Neural cell (in vitro differentiated cells): ENCODE measurements around the gene CAPN8. TPM values are rescaled to one million over a fixed set of nuclear protein-coding genes. Genes with fewer than 3 reads are reported as not detected.

Experiments used
- H2AFZ ChIP-seq: fragments of 200-600, 300-800 bp; sonication (generic), shearing (Covaris generic); 2 replicates; pipeline ENCODE4 v1.6.0; 2014; ENCODE audit warnings: low read depth, mild to moderate bottlenecking, antibody characterized with exemption, low read length, moderate library complexity
- H3F3A ChIP-seq: fragments of 200-600 bp; shearing (Covaris generic); 2 replicates; pipeline ENCODE4 v1.6.1; 2016; ENCODE audit warnings: mild to moderate bottlenecking, moderate library complexity, mixed read lengths, antibody characterized with exemption, low read length; ENCODE audit not compliant: insufficient read depth, poor library complexity, severe bottlenecking
- H3K27ac ChIP-seq: fragments of 200-600, 300-800 bp; sonication (generic), shearing (Covaris generic); 2 replicates; pipeline ENCODE4 v1.5.1; 2014; ENCODE audit warnings: mild to moderate bottlenecking, low read length, moderate library complexity
- H3K27me3 ChIP-seq: fragments of 300-800, 200-600 bp; sonication (generic), shearing (Covaris generic); 2 replicates; pipeline ENCODE4 v1.6.0; 2014; ENCODE audit warnings: mild to moderate bottlenecking, low read depth, low read length, moderate library complexity; ENCODE audit not compliant: insufficient read depth
- H3K36me3 ChIP-seq: fragments of 300-800, 200-600 bp; sonication (generic), shearing (Covaris generic); 2 replicates; pipeline ENCODE4 v1.5.1; 2014; ENCODE audit warnings: mild to moderate bottlenecking, antibody characterized with exemption, low read length, moderate library complexity; ENCODE audit not compliant: insufficient read depth
- H3K4me2 ChIP-seq: fragments of 300-800, 200-600 bp; sonication (generic), shearing (Covaris generic); 2 replicates; pipeline ENCODE4 v1.6.0; 2014; ENCODE audit warnings: mild to moderate bottlenecking, low read length
- H3K4me3 ChIP-seq: fragments of 300-800, 200-600 bp; sonication (generic), shearing (Covaris generic); 2 replicates; pipeline ENCODE4 v1.5.1; 2014; ENCODE audit warnings: mild to moderate bottlenecking, low read length, moderate library complexity
- H3K79me2 ChIP-seq: fragments of 200-600 bp; shearing (Covaris generic); replicated peaks from 2 replicates; pipeline ENCODE4 v1.6.0; 2014; ENCODE audit warnings: mild to moderate bottlenecking, low read length, moderate library complexity; ENCODE audit not compliant: insufficient read depth
- H3K9ac ChIP-seq: fragments of 300-800, 200-600 bp; sonication (generic), shearing (Covaris generic); 2 replicates; pipeline ENCODE4 v1.6.1; 2016; ENCODE audit warnings: mild to moderate bottlenecking, low read length, mixed read lengths
- H3K9me2 ChIP-seq: fragments of 200-600 bp; shearing (Covaris generic); 2 replicates; pipeline ENCODE4 v1.6.1; 2016; ENCODE audit warnings: mild to moderate bottlenecking, low read length, mixed read lengths; ENCODE audit not compliant: insufficient read depth
- H3K9me3 ChIP-seq: fragments of 200-600, 300-800 bp; sonication (generic), shearing (Covaris generic); 2 replicates; pipeline ENCODE4 v1.6.1; 2016; ENCODE audit warnings: mild to moderate bottlenecking, mixed run types, low read length, moderate library complexity, mixed read lengths
- H4K20me1 ChIP-seq: fragments of 200-600 bp; shearing (Covaris generic); 2 replicates; pipeline ENCODE4 v1.6.1; 2016; ENCODE audit warnings: mild to moderate bottlenecking, mixed run types; ENCODE audit not compliant: insufficient read depth
- EP300 ChIP-seq: fragments of 450-650 bp; conservative IDR thresholded peaks from 2 replicates; pipeline ENCODE4 v1.6.1; 2014; ENCODE audit warnings: antibody characterized with exemption, mild to moderate bottlenecking, moderate library complexity; ENCODE audit not compliant: poor library complexity, severe bottlenecking
- EZH2 ChIP-seq: fragments of 200-600, 300-800 bp; shearing (Covaris generic), sonication (generic); IDR thresholded peaks from 2 replicates; pipeline ENCODE4 v1.6.1; 2014; ENCODE audit warnings: antibody characterized with exemption, low read length, borderline replicate concordance, mild to moderate bottlenecking; ENCODE audit not compliant: insufficient read depth, poor library complexity, severe bottlenecking
- MXI1 ChIP-seq: fragments of 450-650 bp; conservative IDR thresholded peaks from 2 replicates; pipeline ENCODE4 v1.6.1; 2014; ENCODE audit warnings: antibody characterized with exemption, mild to moderate bottlenecking; ENCODE audit not compliant: poor library complexity, severe bottlenecking
- POLR2AphosphoS5 ChIP-seq: IDR thresholded peaks from 2 replicates; pipeline ENCODE4 v1.6.1; 2012
- RAD21 ChIP-seq: fragments of 450-650 bp; conservative IDR thresholded peaks from 2 replicates; pipeline ENCODE4 v1.6.1; 2014; ENCODE audit warnings: antibody characterized with exemption, mild to moderate bottlenecking, moderate library complexity
- SMC3 ChIP-seq: fragments of 450-650 bp; conservative IDR thresholded peaks from 2 replicates; pipeline ENCODE4 v1.6.1; 2014; ENCODE audit warnings: antibody characterized with exemption, mild to moderate bottlenecking, moderate library complexity; ENCODE audit not compliant: poor library complexity
- TAF1 ChIP-seq: IDR thresholded peaks from 2 replicates; pipeline ENCODE4 v1.6.1; 2012; ENCODE audit warnings: low read depth
- polyA plus RNA-seq: library from polyadenylated mRNA; depleted of rRNA; stranded (reverse); fragments of >200 nt; gene quantifications from 2 replicates; pipeline ENCODE4 v1.2.3, GENCODE V29; 2014
- TF ChIP-seq, protein P1 (sequence below): IDR thresholded peaks from 2 replicates; pipeline ENCODE4 v1.6.1; 2012; ENCODE audit warnings: borderline replicate concordance
- TF ChIP-seq, protein P2 (sequence below): fragments of 450-650 bp; IDR thresholded peaks from 2 replicates; pipeline ENCODE4 v1.5.1; 2014; ENCODE audit warnings: antibody characterized with exemption, mild to moderate bottlenecking, moderate library complexity; ENCODE audit not compliant: poor library complexity, severe bottlenecking

CAPN8 gene
- polyA plus RNA-seq, 1 donor from 2014 or later: not detected

- no peaks in the 10 kb centered on the region for H3F3A ChIP-seq
- TF ChIP-seq EZH2 (no peak), SMC3 (no peak), MXI1 (no peak), RAD21 (no peak), TAF1 (no peak), POLR2AphosphoS5 (no peak), EP300 (no peak)
- TF ChIP-seq, protein P1, sequence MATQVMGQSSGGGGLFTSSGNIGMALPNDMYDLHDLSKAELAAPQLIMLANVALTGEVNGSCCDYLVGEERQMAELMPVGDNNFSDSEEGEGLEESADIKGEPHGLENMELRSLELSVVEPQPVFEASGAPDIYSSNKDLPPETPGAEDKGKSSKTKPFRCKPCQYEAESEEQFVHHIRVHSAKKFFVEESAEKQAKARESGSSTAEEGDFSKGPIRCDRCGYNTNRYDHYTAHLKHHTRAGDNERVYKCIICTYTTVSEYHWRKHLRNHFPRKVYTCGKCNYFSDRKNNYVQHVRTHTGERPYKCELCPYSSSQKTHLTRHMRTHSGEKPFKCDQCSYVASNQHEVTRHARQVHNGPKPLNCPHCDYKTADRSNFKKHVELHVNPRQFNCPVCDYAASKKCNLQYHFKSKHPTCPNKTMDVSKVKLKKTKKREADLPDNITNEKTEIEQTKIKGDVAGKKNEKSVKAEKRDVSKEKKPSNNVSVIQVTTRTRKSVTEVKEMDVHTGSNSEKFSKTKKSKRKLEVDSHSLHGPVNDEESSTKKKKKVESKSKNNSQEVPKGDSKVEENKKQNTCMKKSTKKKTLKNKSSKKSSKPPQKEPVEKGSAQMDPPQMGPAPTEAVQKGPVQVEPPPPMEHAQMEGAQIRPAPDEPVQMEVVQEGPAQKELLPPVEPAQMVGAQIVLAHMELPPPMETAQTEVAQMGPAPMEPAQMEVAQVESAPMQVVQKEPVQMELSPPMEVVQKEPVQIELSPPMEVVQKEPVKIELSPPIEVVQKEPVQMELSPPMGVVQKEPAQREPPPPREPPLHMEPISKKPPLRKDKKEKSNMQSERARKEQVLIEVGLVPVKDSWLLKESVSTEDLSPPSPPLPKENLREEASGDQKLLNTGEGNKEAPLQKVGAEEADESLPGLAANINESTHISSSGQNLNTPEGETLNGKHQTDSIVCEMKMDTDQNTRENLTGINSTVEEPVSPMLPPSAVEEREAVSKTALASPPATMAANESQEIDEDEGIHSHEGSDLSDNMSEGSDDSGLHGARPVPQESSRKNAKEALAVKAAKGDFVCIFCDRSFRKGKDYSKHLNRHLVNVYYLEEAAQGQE: no peak
- TF ChIP-seq, protein P2, sequence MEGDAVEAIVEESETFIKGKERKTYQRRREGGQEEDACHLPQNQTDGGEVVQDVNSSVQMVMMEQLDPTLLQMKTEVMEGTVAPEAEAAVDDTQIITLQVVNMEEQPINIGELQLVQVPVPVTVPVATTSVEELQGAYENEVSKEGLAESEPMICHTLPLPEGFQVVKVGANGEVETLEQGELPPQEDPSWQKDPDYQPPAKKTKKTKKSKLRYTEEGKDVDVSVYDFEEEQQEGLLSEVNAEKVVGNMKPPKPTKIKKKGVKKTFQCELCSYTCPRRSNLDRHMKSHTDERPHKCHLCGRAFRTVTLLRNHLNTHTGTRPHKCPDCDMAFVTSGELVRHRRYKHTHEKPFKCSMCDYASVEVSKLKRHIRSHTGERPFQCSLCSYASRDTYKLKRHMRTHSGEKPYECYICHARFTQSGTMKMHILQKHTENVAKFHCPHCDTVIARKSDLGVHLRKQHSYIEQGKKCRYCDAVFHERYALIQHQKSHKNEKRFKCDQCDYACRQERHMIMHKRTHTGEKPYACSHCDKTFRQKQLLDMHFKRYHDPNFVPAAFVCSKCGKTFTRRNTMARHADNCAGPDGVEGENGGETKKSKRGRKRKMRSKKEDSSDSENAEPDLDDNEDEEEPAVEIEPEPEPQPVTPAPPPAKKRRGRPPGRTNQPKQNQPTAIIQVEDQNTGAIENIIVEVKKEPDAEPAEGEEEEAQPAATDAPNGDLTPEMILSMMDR: no peak
- H3K4me2 ChIP-seq: no peak overlapping the region
- H4K20me1 ChIP-seq: no peaks in the 10 kb centered on the region
- no peaks in the 10 kb centered on the region for H3K9me2 ChIP-seq
- no peak overlapping the region for H3K27ac ChIP-seq
- no peak overlapping the region for H3K4me3 ChIP-seq
- H3K27me3 ChIP-seq: no peaks in the 10 kb centered on the region
- no peaks in the 10 kb centered on the region for H3K36me3 ChIP-seq
- no peak overlapping the region for H2AFZ ChIP-seq
- no peaks in the 10 kb centered on the region for H3K79me2 ChIP-seq
- H3K9ac ChIP-seq: no peak overlapping the region
- H3K9me3 ChIP-seq: no peaks in the 10 kb centered on the region
Observed at GRCh38 chr1:223662943-223663342, 2.6 kb downstream of the CAPN8 start.

- no peak overlapping the region for H3K27ac ChIP-seq
- H3K4me3 ChIP-seq: no peak overlapping the region
- no peaks in the 10 kb centered on the region for H3K9me2 ChIP-seq
- no peaks in the 10 kb centered on the region for H4K20me1 ChIP-seq
- H3K4me2 ChIP-seq: no peak overlapping the region
- no peaks in the 10 kb centered on the region for H3K27me3 ChIP-seq
- no peaks in the 10 kb centered on the region for H3F3A ChIP-seq
- H3K9me3 ChIP-seq: no peaks in the 10 kb centered on the region
- no peaks in the 10 kb centered on the region for H3K79me2 ChIP-seq
- H2AFZ ChIP-seq: no peak overlapping the region
- H3K9ac ChIP-seq: no peak overlapping the region
- TF ChIP-seq, protein P1: no peak
- TF ChIP-seq MXI1: no peak
- no peak for TF ChIP-seq EP300
- TF ChIP-seq, protein P2: no peak
- TF ChIP-seq SMC3: no peak
- TF ChIP-seq EZH2: no peak
- no peak for TF ChIP-seq RAD21
- TF ChIP-seq POLR2AphosphoS5: no peak
- TF ChIP-seq TAF1: no peak
- H3K36me3 ChIP-seq: no peaks in the 10 kb centered on the region
Observed at GRCh38 chr1:223659711-223660110, 5.8 kb downstream of the CAPN8 start.
